ENCODE measurements around the gene SPOCK1.

- TF ChIP-seq POLR2A (IDR thresholded peaks at IDR 0.05) (no peak), POLR2AphosphoS5 (IDR thresholded peaks at IDR 0.05) (no peak)
- TF ChIP-seq, protein P1, sequence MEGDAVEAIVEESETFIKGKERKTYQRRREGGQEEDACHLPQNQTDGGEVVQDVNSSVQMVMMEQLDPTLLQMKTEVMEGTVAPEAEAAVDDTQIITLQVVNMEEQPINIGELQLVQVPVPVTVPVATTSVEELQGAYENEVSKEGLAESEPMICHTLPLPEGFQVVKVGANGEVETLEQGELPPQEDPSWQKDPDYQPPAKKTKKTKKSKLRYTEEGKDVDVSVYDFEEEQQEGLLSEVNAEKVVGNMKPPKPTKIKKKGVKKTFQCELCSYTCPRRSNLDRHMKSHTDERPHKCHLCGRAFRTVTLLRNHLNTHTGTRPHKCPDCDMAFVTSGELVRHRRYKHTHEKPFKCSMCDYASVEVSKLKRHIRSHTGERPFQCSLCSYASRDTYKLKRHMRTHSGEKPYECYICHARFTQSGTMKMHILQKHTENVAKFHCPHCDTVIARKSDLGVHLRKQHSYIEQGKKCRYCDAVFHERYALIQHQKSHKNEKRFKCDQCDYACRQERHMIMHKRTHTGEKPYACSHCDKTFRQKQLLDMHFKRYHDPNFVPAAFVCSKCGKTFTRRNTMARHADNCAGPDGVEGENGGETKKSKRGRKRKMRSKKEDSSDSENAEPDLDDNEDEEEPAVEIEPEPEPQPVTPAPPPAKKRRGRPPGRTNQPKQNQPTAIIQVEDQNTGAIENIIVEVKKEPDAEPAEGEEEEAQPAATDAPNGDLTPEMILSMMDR (IDR thresholded peaks at IDR 0.05 in 8 of 11, conservative IDR thresholded peaks at IDR 0.05 in 3 of 11) = no peak
Measured at GRCh38 chr5:137199201-137199600, 299.9 kb downstream of the SPOCK1 start.
